NCI-H345 treated with DMSO at 0.1 percent for 48 hours (cell line): Measurements from ENCODE around the gene CEP41.
A peak's percentile ranks its signal among the peaks of the same experiment; 100 is the strongest.

Experiments used
- DNase-seq: peaks from one replicate; lab custom pipeline; 2025; ENCODE audit not compliant: unreplicated experiment; lab: John Stamatoyannopoulos, UW

The CEP41 gene

DNA sequence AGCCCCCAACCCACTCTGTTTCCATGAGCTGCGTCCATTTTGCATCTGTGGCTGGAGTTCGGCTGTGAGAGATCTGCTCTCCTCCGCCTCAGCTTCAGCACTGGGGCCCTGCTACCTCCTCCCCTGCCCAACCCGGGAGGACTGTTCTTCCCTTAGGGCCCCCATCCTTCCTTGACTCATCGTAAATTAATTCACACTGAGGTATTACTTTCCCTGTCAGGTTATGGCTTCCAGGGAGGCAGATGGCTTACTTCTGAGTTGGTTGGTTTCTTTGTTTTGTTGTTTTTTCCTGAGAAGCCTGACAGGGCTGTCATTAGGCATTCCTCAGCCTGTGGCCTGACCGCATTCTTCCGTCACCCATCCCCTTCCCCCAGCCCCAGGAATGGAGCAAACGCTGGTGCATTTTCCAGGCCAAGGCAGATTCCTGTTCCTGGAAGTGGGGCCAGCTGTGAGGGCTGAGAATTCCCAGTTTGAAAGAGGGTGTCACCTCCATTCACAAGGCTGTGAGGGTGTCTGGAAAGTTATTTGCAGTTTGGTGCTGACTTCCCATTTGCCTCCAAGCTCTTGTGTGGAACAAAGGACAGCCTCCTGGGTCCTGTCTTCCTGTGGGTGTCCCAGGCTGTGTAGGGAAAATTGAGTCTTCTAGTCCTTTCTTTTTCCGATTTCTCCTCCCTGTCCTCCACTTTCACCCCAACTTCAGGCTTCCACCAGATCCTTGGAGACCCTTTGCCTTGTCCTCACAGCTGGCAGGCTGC is 84.5 kb downstream of the CEP41 start:
- no peak for DNase-seq

- no peak for DNase-seq
These were observed 87.6 kb downstream of the CEP41 start for GRCh38 chr7:130353196-130353595.

GRCh38 chr7:130352194-130353074 is 88.4 kb downstream of the CEP41 start:
- DNase-seq, result peak; percentile 86

DNA sequence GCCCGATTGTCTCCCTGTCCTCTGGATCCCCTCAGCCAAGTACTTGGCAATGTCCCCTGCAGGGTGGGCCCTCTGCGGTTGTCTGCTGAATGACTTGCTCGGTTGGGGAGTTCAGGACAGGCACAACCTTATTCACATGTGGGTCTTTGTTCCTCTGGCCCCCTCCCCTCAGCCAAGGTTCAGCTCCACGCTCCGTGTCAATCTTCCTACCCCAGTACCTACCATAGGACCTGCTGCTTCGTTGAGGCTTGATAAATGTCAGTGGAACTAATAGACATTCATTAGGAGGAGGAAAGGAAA is 89.1 kb downstream of the CEP41 start:
- peak; percentile 50 for DNase-seq

DNA sequence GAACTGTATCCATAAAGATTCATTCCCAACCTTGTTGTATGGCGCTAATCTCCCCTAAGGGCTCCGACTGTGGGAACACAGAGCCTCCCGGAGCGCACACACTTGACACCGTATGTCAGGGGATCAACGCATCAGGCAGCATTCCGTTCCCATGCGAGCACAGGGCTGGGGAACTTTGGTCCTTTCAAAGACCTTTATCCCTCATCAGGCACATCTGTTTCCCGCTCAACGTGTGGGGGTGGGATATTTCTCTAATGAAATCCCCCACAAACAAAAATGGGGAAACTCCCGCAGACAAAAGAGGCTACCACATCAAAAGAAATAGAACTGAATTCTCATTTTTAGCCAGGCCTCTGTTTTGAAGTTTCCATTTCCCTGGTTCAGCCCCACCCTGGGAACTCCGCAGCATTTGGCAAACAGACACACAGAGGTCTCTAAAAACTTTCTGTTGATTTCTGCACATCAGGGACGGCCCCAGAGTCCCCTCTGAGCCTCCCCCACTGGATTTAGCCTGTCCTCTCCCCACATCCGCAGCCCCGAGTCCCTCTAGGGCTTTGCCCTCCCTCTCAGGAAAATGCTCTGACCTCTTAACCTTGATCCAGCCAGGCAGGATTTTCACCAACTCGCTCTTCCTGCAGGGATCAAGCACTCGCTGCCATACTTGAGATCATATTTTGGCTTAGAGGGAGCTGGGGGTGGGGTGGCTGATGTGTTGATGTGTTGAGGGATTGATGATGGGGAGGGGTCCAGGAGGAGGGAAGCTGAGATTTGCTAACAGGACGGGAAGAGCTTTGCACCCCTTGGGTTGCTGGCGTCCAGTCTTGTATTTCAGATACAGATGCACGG is 89.6 kb downstream of the CEP41 start:
- DNase-seq, result peak; percentile 64

DNA sequence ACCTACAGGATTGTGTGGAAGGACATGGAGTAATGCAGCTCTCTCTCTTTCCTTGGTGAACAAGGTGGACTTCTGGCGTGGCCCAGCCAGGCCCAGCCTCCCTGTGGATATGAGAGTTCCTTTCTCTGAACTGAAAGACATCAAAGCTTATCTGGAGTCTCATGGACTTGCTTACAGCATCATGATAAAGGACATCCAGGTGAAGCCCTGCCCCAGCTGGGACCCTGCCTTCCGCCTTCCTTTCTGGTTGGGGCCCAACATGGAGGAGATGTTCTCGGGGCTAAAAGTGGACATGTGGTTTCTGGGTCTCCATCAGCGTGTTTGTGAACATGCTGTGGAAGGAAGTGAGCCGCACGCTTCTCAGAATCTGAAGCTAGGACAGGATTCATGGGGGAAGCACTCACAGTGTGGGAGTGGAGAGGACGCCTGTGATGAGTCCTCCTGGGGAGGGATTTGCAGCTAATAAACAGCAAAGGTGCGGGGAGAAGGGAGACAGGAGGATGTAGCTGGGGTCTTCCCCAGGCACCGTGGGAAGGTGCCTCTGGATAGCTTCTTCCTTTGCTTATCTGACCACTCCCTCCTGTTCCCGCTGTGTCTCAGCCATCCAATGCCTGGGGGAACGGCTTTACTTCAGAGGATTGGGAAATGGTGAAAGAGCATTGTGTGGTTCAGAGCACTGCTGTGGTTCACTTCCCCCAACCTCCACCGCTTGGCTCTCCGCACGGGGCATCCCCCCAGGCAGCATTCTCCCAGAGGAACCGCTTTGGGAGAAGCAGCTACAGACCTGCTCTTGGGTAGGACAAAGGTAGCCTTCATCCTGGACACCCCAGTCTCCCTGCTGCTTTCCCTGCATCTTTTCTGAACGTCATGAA is 90.7 kb downstream of the CEP41 start:
- DNase-seq, result no peak

- DNase-seq, result no peak
These were observed 93.9 kb downstream of the CEP41 start for GRCh38 chr7:130346941-130347340.

- DNase-seq, result no peak
These were observed 94.5 kb downstream of the CEP41 start for GRCh38 chr7:130346177-130346905.

DNA sequence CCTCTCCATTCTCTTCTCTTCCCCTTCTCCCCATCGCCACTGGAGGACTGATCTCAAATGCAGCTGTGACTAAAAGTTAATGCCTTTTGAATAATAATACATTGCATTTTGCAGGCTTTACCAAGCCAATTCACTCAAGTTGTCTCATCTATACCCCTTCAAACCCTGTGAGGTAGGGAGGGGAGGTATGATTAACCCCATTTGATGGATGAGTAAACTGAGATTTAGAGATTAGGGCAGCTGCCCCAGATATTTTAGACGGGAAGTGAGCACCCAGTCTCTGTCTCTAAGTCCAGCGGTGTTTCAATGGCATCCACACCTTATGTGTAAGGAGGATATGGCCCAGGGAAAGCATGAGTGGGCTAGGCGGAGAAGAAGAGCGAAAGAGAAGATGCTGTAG is 95.1 kb downstream of the CEP41 start:
- no peak for DNase-seq

DNA sequence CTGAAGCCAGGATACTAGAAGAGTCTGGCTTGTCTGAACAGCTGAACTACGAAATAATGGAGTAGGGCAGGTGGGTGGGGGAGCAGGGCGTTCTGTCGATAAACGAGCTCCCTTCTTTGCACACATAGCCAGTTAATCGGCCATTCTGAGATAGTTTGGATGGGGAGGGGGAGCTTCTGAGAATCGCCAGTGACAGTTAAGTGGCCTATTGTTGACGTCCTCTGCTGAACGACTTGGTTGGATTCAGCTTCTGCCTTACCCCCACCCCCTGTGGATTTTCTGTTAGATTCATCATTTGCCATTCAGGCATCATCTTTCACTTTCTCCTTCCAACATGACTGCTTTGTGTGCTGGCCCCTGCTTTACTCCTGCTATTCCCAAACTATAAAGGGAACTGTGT is 95.7 kb downstream of the CEP41 start:
- peak; percentile 73 for DNase-seq

- DNase-seq, result no peak
These were observed 96.4 kb downstream of the CEP41 start, which contains the start of gene CPA5 for GRCh38 chr7:130344271-130344866. Gene CPA5, plus strand, starts transcription at chr7:130344816. Its CDS starts 1,670 bp downstream, at chr7:130346486.
